Thoracic aorta (tissue), 2 donors: ENCODE measurements around the gene S100A16. TPM values are rescaled to one million over a fixed set of nuclear protein-coding genes. Genes with fewer than 3 reads are reported as not detected.
"Not testable (repeated sequence)": the region's sequence is repeated elsewhere in the genome, so short reads cannot be mapped to it uniquely, and the experiment has no call there.

Experiments
- ATAC-seq: fragments of 150-250 bp; one replicate; pipeline ENCODE4 v1.8.0; 2017; ENCODE audit warnings: low read depth; ENCODE audit not compliant: insufficient number of reproducible peaks, low FRiP score
- DNase-seq: peaks from one replicate; pipeline ENCODE4 v3.0.0-alpha.2; 2020; ENCODE audit warnings: low spot score
- H3K27ac ChIP-seq, 2 donors: fragments of 200-600 bp; sonication (generic); 1 replicate in 1 of 2; 2 replicates in 1 of 2; pipeline ENCODE4 v1.5.1; 2016; ENCODE audit warnings: mild to moderate bottlenecking in 2 of 2, moderate library complexity in 2 of 2
- H3K27me3 ChIP-seq: fragments of 200-600 bp; sonication (generic); replicated peaks from 2 replicates; pipeline ENCODE4 v1.6.0; 2016; ENCODE audit warnings: mild to moderate bottlenecking; ENCODE audit not compliant: insufficient read depth
- H3K36me3 ChIP-seq: fragments of 200-600 bp; sonication (generic); one replicate; pipeline ENCODE4 v1.5.1; 2016
- H3K4me1 ChIP-seq, 2 donors: fragments of 200-600 bp; sonication (generic); 1 replicate in 1 of 2; 2 replicates in 1 of 2; pipeline versions ENCODE4 v1.5.1 to v1.6.0; 2016; ENCODE audit warnings: low read depth in 2 of 2, mild to moderate bottlenecking in 1 of 2; ENCODE audit not compliant: control insufficient read depth in 1 of 2
- H3K4me3 ChIP-seq: fragments of 200-600 bp; sonication (generic); 2 replicates; pipeline ENCODE4 v1.5.1; 2016; ENCODE audit warnings: mild to moderate bottlenecking
- H3K9me3 ChIP-seq: fragments of 200-600 bp; sonication (generic); 2 replicates; pipeline ENCODE4 v1.5.1; 2016
- CTCF ChIP-seq: fragments of 200-600 bp; sonication (generic); IDR thresholded peaks from one replicate; pipeline ENCODE4 v1.5.1; 2019; ENCODE audit warnings: antibody characterized with exemption
- total RNA-seq, 2 donors: library from RNA; depleted of rRNA; stranded (reverse); fragments of >200 nt; gene quantifications; one replicate each; pipeline versions ENCODE4 v1.1.0 to v1.2.3, GENCODE V29; 2016

The S100A16 gene
- total RNA-seq, 2 donors from 2014 or later, result 81.1 to 82.3 TPM

GRCh38 chr1:153578490-153578889 is 34.4 kb downstream of the S100A16 start:
- no peak overlapping the region for H3K4me3 ChIP-seq
- H3K27me3 ChIP-seq, result no peaks in the 10 kb centered on the region
- no peak for TF ChIP-seq CTCF
- peaks cover 0 to 10% of the 10 kb centered on the region in 2 donors for H3K4me1 ChIP-seq
- DNase-seq (no peak), ATAC-seq (no peak)
- H3K36me3 ChIP-seq, result no peaks in the 10 kb centered on the region
- H3K9me3 ChIP-seq, result no peaks in the 10 kb centered on the region
- H3K27ac ChIP-seq, result no peak overlapping the region

GRCh38 chr1:153577624-153578051 is 35.3 kb downstream of the S100A16 start:
- Histone ChIP-seq H3K36me3 (no peaks in the 10 kb centered on the region), H3K27ac (no peak overlapping the region), H3K9me3 (no peaks in the 10 kb centered on the region), H3K27me3 (no peaks in the 10 kb centered on the region), H3K4me3 (no peak overlapping the region), H3K4me1 (peaks cover 5 to 17% of the 10 kb centered on the region in 2 donors)
- ATAC-seq (no peak), DNase-seq (no peak)
- TF ChIP-seq CTCF, result no peak

GRCh38 chr1:153577138-153577537 is 35.8 kb downstream of the S100A16 start:
- peaks cover 5 to 22% of the 10 kb centered on the region in 2 donors for H3K4me1 ChIP-seq
- no peaks in the 10 kb centered on the region for H3K36me3 ChIP-seq
- H3K27me3 ChIP-seq, result no peaks in the 10 kb centered on the region
- ATAC-seq (no peak), DNase-seq (no peak)
- no peaks in the 10 kb centered on the region for H3K9me3 ChIP-seq
- H3K27ac ChIP-seq, result no peak overlapping the region
- no peak for TF ChIP-seq CTCF
- no peak overlapping the region for H3K4me3 ChIP-seq

GRCh38 chr1:153575497-153575896 is 37.4 kb downstream of the S100A16 start:
- DNase-seq, H3K27ac ChIP-seq, H3K27me3 ChIP-seq, ATAC-seq, H3K4me3 ChIP-seq, H3K36me3 ChIP-seq, H3K9me3 ChIP-seq: not testable (repeated sequence)
- H3K4me1 ChIP-seq, result peaks cover 5 to 26% of the 10 kb centered on the region in 2 donors

GRCh38 chr1:153575081-153575491 is 37.9 kb downstream of the S100A16 start:
- ATAC-seq, H3K36me3 ChIP-seq, H3K9me3 ChIP-seq, H3K4me3 ChIP-seq, H3K27ac ChIP-seq, H3K27me3 ChIP-seq, DNase-seq: not testable (repeated sequence)
- peaks cover 5 to 26% of the 10 kb centered on the region in 2 donors for H3K4me1 ChIP-seq

- ATAC-seq, result no peak
Observed at GRCh38 chr1:153573351-153573750, 39.6 kb downstream of the S100A16 start.

More at GRCh38 chr1:153573351-153573750, 39.6 kb downstream of the S100A16 start:
- Histone ChIP-seq H3K4me3 (no peak overlapping the region), H3K4me1 (peaks cover 5 to 33% of the 10 kb centered on the region in 2 donors), H3K36me3 (no peaks in the 10 kb centered on the region), H3K27ac (peak overlapping the region; percentile 64 to 75), H3K27me3 (no peaks in the 10 kb centered on the region), H3K9me3 (no peaks in the 10 kb centered on the region)
- TF ChIP-seq CTCF, result no peak
- no peak for DNase-seq
